ENCODE data around the gene RET.

RET gene

GRCh38 chr10:43076876-43077420, at the start of gene RET:
Gene RET, plus strand, starts transcription at chr10:43077069. Its CDS starts 190 bp downstream, at chr10:43077259.
- no peak for DNase-seq

- DNase-seq = no peak
These were observed 49.4 kb upstream of the RET start for GRCh38 chr10:43027331-43027955.

GRCh38 chr10:43028143-43028542, 48.7 kb upstream of the RET start:
- no peak for DNase-seq

- no peak for DNase-seq
These were observed 47.8 kb upstream of the RET start for GRCh38 chr10:43029043-43029442.

- no peak for DNase-seq
These were observed 44.3 kb upstream of the RET start for GRCh38 chr10:43032613-43033012.

- no peak for DNase-seq
These were observed 41.1 kb upstream of the RET start for GRCh38 chr10:43035800-43036199.

- DNase-seq = no peak
These were observed 40.1 kb upstream of the RET start for GRCh38 chr10:43036481-43037428.

GRCh38 chr10:43037440-43037839, 39.4 kb upstream of the RET start:
- DNase-seq = no peak

- no peak for DNase-seq
These were observed 38.7 kb upstream of the RET start for GRCh38 chr10:43037942-43038782.

- no peak for DNase-seq
These were observed 37.9 kb upstream of the RET start for GRCh38 chr10:43038783-43039623.

GRCh38 chr10:43039624-43040481, 37.0 kb upstream of the RET start:
- no peak for DNase-seq

GRCh38 chr10:43040482-43041256, 36.2 kb upstream of the RET start:
- DNase-seq = no peak

GRCh38 chr10:43041422-43042342, 35.2 kb upstream of the RET start:
- no peak for DNase-seq

GRCh38 chr10:43042503-43043341, 34.1 kb upstream of the RET start:
- no peak for DNase-seq

- DNase-seq = no peak
These were observed 33.5 kb upstream of the RET start for GRCh38 chr10:43043342-43043772.

- DNase-seq = no peak
These were observed 33.0 kb upstream of the RET start for GRCh38 chr10:43043773-43044447.

GRCh38 chr10:43044448-43044921, 32.4 kb upstream of the RET start:
- DNase-seq = no peak
